Measurements from ENCODE around the gene ASXL3. TPM values are rescaled to one million over a fixed set of nuclear protein-coding genes. Genes with fewer than 3 reads are reported as not detected.

Gene ASXL3
- total and polyA plus RNA-seq, 10 of the 15 experiments (the other 5 are each of a cell fraction or from before 2014, with no cell fraction given): 0.15 TPM; not detected in 9

DNA sequence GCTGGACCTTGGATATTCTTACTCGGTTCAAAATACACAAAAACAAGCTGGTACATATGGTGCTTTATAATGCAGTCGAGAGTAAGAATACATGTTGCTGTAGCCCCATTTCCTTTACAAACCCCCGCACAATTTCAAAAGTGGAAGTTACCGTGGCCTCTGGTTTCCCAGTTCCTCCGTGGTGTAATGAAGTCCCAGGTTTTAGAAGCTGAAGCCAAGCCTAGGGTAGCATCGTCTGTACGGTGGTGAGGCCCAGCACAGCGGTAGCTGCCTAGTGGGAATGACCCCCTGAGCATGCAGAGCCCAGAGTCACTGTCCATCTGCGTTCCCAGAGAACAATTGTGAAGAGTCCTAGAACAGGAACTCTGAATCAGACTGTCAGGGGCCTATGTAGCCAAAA is 171.8 kb downstream of the ASXL3 start:
- RAD21 ChIA-PET (ENCODE audit: unreplicated experiment): no interaction called here
- in situ Hi-C loops (cut with MboI): no loop called here
- SMC1A ChIA-PET (ENCODE audit: uncharacterized antibody, unreplicated experiment): no interaction called here
- POLR2A ChIA-PET: no interaction called here
- no peaks in the 10 kb centered on the region for H4K20me1 ChIP-seq (ENCODE audit: control insufficient read depth, insufficient read depth)
- no peaks in the 10 kb centered on the region; a peak in 2 of 4 replicates for H3K27me3 ChIP-seq (replicated peaks in 1 of 2; ENCODE audit: control insufficient read depth in 2 of 2, insufficient read depth in 2 of 2, low read length in 1 of 2)
- ATAC-seq (peak; percentile 26), DNase-seq (ENCODE audit: low read depth, low spot score) (no peak), FAIRE-seq (no peak)
- TF ChIP-seq RUNX3 (IDR thresholded peaks at IDR 0.05; ENCODE audit: low read length) (peak; percentile 11; the same call in 1 of the 2 replicates), IRF3 (IDR thresholded peaks at IDR 0.05) (no peak), SPI1 (IDR thresholded peaks at IDR 0.05; ENCODE audit: borderline replicate concordance, insufficient read depth, low read depth, low read length) (peak; percentile 61)
- BruUV-seq (replicated peaks): no TSS peak
- intact Hi-C loops (cut with micrococcal nuclease; ENCODE audit: unreplicated experiment): loop anchor here (10.0 kb wide), 1 partner anchor 1035 kb away; no protein-coding TSS in a partner anchor
- no peaks in the 10 kb centered on the region for H3K4me1 ChIP-seq (ENCODE audit: control insufficient read depth, insufficient read depth, low read length)
- H3K9ac ChIP-seq (ENCODE audit: control insufficient read depth, insufficient read depth, low read length): no peak overlapping the region
- H3K4me2 ChIP-seq (ENCODE audit: control insufficient read depth, insufficient read depth): peak overlapping the region; percentile 15
- H3K36me3 ChIP-seq (ENCODE audit: control insufficient read depth in 2 of 2, insufficient read depth in 2 of 2, low read length in 1 of 2): no peaks in the 10 kb centered on the region
- H3K4me3 ChIP-seq: no peak overlapping the region
- H3K79me2 ChIP-seq (ENCODE audit: control insufficient read depth, insufficient read depth, low read length): no peaks in the 10 kb centered on the region
- no peak overlapping the region; the same call in 1 of the 2 replicates for H2AFZ ChIP-seq (ENCODE audit: control insufficient read depth, low read depth, low read length)
- CTCF ChIA-PET: interaction anchor here (1.0 kb wide), 2 partner anchors 85 to 1034 kb away, joined by 3 read pairs; no protein-coding TSS in a partner anchor
- no peak overlapping the region for H3K27ac ChIP-seq (ENCODE audit: control insufficient read depth, insufficient read depth)
- WGBS (ENCODE audit: insufficient coverage, insufficient replicate concordance, low lambda C conversion rate, missing lambda C conversion rate): 29% methylated on average over 9 of the region's 9 CpGs
- no peaks in the 10 kb centered on the region for H3K9me3 ChIP-seq (replicated peaks; ENCODE audit: control insufficient read depth, insufficient read depth, low read length)

DNA sequence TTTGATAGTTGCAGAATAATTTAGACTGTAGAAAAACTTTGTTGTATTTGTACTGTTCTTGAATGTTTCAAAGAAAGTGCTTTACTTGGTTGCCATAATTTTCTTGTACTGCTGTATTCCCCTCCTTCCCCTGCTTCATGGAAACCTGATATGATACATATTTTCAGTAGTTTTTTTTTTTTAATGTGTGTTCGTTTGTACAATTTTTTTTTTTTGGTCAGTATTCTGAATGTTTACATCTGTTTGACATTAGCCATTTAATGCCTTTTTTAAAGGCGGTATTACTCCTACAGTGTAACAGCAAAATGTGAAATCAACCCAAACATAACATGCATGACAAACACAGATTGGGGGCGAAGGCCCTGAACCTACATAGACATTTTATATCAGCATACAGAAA is 172.3 kb downstream of the ASXL3 start:
- in situ Hi-C loops (cut with MboI) (no loop called here), intact Hi-C loops (cut with micrococcal nuclease; ENCODE audit: unreplicated experiment) (loop anchor here (10.0 kb wide), 1 partner anchor 1034 kb away; no protein-coding TSS in a partner anchor)
- Histone ChIP-seq H3K27me3 (replicated peaks in 1 of 2; ENCODE audit: control insufficient read depth in 2 of 2, insufficient read depth in 2 of 2, low read length in 1 of 2) (no peaks in the 10 kb centered on the region; a peak in 2 of 4 replicates), H3K9ac (ENCODE audit: control insufficient read depth, insufficient read depth, low read length) (no peak overlapping the region), H2AFZ (ENCODE audit: control insufficient read depth, low read depth, low read length) (no peak overlapping the region), H3K36me3 (ENCODE audit: control insufficient read depth in 2 of 2, insufficient read depth in 2 of 2, low read length in 1 of 2) (no peaks in the 10 kb centered on the region), H3K4me1 (ENCODE audit: control insufficient read depth, insufficient read depth, low read length) (no peaks in the 10 kb centered on the region), H4K20me1 (ENCODE audit: control insufficient read depth, insufficient read depth) (no peaks in the 10 kb centered on the region), H3K4me2 (ENCODE audit: control insufficient read depth, insufficient read depth) (no peak overlapping the region; the same call in 1 of the 2 replicates), H3K79me2 (ENCODE audit: control insufficient read depth, insufficient read depth, low read length) (no peaks in the 10 kb centered on the region), H3K27ac (ENCODE audit: control insufficient read depth, insufficient read depth) (no peak overlapping the region), H3K4me3 (no peak overlapping the region), H3K9me3 (replicated peaks; ENCODE audit: control insufficient read depth, insufficient read depth, low read length) (no peaks in the 10 kb centered on the region)
- BruUV-seq (replicated peaks): no TSS peak
- ATAC-seq (no peak), FAIRE-seq (no peak), DNase-seq (ENCODE audit: low read depth, low spot score) (no peak)
- 51% methylated on average over 2 of the region's 3 CpGs for WGBS (ENCODE audit: insufficient coverage, insufficient replicate concordance, low lambda C conversion rate, missing lambda C conversion rate)
- ChIA-PET POLR2A (no interaction called here), CTCF (interaction anchor here (1.0 kb wide), 2 partner anchors 85 to 1033 kb away, joined by 3 read pairs; no protein-coding TSS in a partner anchor), SMC1A (ENCODE audit: uncharacterized antibody, unreplicated experiment) (no interaction called here), RAD21 (ENCODE audit: unreplicated experiment) (no interaction called here)
- TF ChIP-seq, protein P1, sequence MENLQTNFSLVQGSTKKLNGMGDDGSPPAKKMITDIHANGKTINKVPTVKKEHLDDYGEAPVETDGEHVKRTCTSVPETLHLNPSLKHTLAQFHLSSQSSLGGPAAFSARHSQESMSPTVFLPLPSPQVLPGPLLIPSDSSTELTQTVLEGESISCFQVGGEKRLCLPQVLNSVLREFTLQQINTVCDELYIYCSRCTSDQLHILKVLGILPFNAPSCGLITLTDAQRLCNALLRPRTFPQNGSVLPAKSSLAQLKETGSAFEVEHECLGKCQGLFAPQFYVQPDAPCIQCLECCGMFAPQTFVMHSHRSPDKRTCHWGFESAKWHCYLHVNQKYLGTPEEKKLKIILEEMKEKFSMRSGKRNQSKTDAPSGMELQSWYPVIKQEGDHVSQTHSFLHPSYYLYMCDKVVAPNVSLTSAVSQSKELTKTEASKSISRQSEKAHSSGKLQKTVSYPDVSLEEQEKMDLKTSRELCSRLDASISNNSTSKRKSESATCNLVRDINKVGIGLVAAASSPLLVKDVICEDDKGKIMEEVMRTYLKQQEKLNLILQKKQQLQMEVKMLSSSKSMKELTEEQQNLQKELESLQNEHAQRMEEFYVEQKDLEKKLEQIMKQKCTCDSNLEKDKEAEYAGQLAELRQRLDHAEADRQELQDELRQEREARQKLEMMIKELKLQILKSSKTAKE (IDR thresholded peaks at IDR 0.05; ENCODE audit: low read depth, poor library complexity, severe bottlenecking): no peak
- TF ChIP-seq PML (IDR thresholded peaks at IDR 0.05; ENCODE audit: low read length) (no peak), ATF7 (IDR thresholded peaks at IDR 0.05; ENCODE audit: low read depth) (no peak), ZSCAN29 (IDR thresholded peaks at IDR 0.05) (no peak), HDGF (IDR thresholded peaks at IDR 0.05) (no peak), TCF7 (IDR thresholded peaks at IDR 0.05; ENCODE audit: borderline replicate concordance) (no peak), GABPA (IDR thresholded peaks at IDR 0.05; ENCODE audit: low read depth) (no peak)
- TF ChIP-seq, protein P2, sequence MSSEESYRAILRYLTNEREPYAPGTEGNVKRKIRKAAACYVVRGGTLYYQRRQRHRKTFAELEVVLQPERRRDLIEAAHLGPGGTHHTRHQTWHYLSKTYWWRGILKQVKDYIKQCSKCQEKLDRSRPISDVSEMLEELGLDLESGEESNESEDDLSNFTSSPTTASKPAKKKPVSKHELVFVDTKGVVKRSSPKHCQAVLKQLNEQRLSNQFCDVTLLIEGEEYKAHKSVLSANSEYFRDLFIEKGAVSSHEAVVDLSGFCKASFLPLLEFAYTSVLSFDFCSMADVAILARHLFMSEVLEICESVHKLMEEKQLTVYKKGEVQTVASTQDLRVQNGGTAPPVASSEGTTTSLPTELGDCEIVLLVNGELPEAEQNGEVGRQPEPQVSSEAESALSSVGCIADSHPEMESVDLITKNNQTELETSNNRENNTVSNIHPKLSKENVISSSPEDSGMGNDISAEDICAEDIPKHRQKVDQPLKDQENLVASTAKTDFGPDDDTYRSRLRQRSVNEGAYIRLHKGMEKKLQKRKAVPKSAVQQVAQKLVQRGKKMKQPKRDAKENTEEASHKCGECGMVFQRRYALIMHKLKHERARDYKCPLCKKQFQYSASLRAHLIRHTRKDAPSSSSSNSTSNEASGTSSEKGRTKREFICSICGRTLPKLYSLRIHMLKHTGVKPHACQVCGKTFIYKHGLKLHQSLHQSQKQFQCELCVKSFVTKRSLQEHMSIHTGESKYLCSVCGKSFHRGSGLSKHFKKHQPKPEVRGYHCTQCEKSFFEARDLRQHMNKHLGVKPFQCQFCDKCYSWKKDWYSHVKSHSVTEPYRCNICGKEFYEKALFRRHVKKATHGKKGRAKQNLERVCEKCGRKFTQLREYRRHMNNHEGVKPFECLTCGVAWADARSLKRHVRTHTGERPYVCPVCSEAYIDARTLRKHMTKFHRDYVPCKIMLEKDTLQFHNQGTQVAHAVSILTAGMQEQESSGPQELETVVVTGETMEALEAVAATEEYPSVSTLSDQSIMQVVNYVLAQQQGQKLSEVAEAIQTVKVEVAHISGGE (CRISPR knock-in tag; IDR thresholded peaks at IDR 0.05): no peak

All from GM12878 (cell line).